Bronchial epithelial cell (primary cell): Measurements from ENCODE around the gene PCSK2. TPM values are rescaled to one million over a fixed set of nuclear protein-coding genes. Genes with fewer than 3 reads are reported as not detected.

ENCODE experiments used
- DNase-seq: peaks from one replicate; pipeline ENCODE4 v3.0.0-alpha.2; 2010; ENCODE audit warnings: low read depth
- FAIRE-seq: peaks from 2 replicates; lab custom pipeline; 2011; peaks lifted over from hg19 to GRCh38; lab: Jason Lieb, UNC
- H3K27me3 ChIP-seq: 2 replicates; pipeline ENCODE4 v1.5.1; 2011; ENCODE audit warnings: low read length; ENCODE audit not compliant: control insufficient read depth, insufficient read depth
- H3K36me3 ChIP-seq: 2 replicates; pipeline ENCODE4 v1.5.1; 2011; ENCODE audit warnings: low read length; ENCODE audit not compliant: control insufficient read depth, insufficient read depth
- H3K4me3 ChIP-seq: 2 replicates; pipeline ENCODE4 v1.5.1; 2011; ENCODE audit warnings: mild to moderate bottlenecking, low read depth, low read length, control low read depth
- CTCF ChIP-seq: IDR thresholded peaks from 2 replicates; pipeline ENCODE4 v1.5.1; 2011; ENCODE audit warnings: mild to moderate bottlenecking, moderate library complexity, low read length, control low read depth, inconsistent platforms; ENCODE audit not compliant: insufficient read depth, severe bottlenecking
- total RNA-seq: library from RNA; depleted of rRNA; stranded (reverse); fragments of >200 nt; gene quantifications from 2 replicates; pipeline ENCODE4 v1.2.1, GENCODE V29; 2014

The PCSK2 gene
- total RNA-seq, 1 donor from 2014 or later = not detected

- no peaks in the 10 kb centered on the region for H3K27me3 ChIP-seq
- no peak overlapping the region for H3K4me3 ChIP-seq
- DNase-seq (no peak), FAIRE-seq (no peak)
- TF ChIP-seq CTCF = no peak
- no peaks in the 10 kb centered on the region for H3K36me3 ChIP-seq
These were observed 262.2 kb downstream of the PCSK2 start for GRCh38 chr20:17488916-17489600.

GRCh38 chr20:17490501-17490900, 263.7 kb downstream of the PCSK2 start:
- no peak for FAIRE-seq
- no peak for DNase-seq

GRCh38 chr20:17491041-17491440, 264.2 kb downstream of the PCSK2 start:
- FAIRE-seq = no peak
- no peak overlapping the region for H3K4me3 ChIP-seq
- no peak for TF ChIP-seq CTCF
- H3K36me3 ChIP-seq = no peaks in the 10 kb centered on the region
- no peaks in the 10 kb centered on the region for H3K27me3 ChIP-seq
- no peak for DNase-seq

More at GRCh38 chr20:17490501-17490900, 263.7 kb downstream of the PCSK2 start:
- H3K4me3 ChIP-seq = no peak overlapping the region
- H3K36me3 ChIP-seq = no peaks in the 10 kb centered on the region
- TF ChIP-seq CTCF = no peak
- no peaks in the 10 kb centered on the region for H3K27me3 ChIP-seq

- no peak for DNase-seq
- no peaks in the 10 kb centered on the region for H3K36me3 ChIP-seq
- H3K4me3 ChIP-seq = no peak overlapping the region
- no peaks in the 10 kb centered on the region for H3K27me3 ChIP-seq
- TF ChIP-seq CTCF = no peak
- FAIRE-seq = peak; percentile 7
These were observed 264.6 kb downstream of the PCSK2 start for GRCh38 chr20:17491488-17491887.

- FAIRE-seq (no peak), DNase-seq (no peak)
- Histone ChIP-seq H3K4me3 (no peak overlapping the region), H3K36me3 (no peaks in the 10 kb centered on the region), H3K27me3 (no peaks in the 10 kb centered on the region)
- TF ChIP-seq CTCF = no peak
These were observed 266.3 kb downstream of the PCSK2 start for GRCh38 chr20:17493173-17493572.

- Histone ChIP-seq H3K4me3 (no peak overlapping the region), H3K36me3 (no peaks in the 10 kb centered on the region), H3K27me3 (no peaks in the 10 kb centered on the region)
- FAIRE-seq (no peak), DNase-seq (no peak)
- no peak for TF ChIP-seq CTCF
These were observed 267.4 kb downstream of the PCSK2 start for GRCh38 chr20:17494201-17494600.
